Thymus (tissue), 11 donors: ENCODE measurements around the gene PRR22. TPM values are rescaled to one million over a fixed set of nuclear protein-coding genes. Genes with fewer than 3 reads are reported as not detected.
A peak's percentile ranks its signal among the peaks of the same experiment; 100 is the strongest.

Experiments used
- DNase-seq, 9 donors: peaks; one replicate each; pipeline ENCODE4 v3.0.0-alpha.2; 2013; ENCODE audit warnings: low spot score in 9 of 9, low read depth in 6 of 9, missing footprints in 1 of 9
- H3K27ac ChIP-seq, 2 donors: one replicate each; pipeline ENCODE4 v1.5.1; 2013; ENCODE audit warnings: control low read depth in 1 of 2, low read depth in 1 of 2, low read length in 1 of 2, mild to moderate bottlenecking in 1 of 2, moderate library complexity in 1 of 2
- H3K27me3 ChIP-seq, 2 donors: one replicate each; pipeline ENCODE4 v1.5.1; 2013; ENCODE audit warnings: low read length in 1 of 2; ENCODE audit not compliant: control insufficient read depth in 2 of 2, insufficient read depth in 1 of 2
- H3K36me3 ChIP-seq, 2 donors: one replicate each; pipeline ENCODE4 v1.5.1; 2013; ENCODE audit warnings: low read length in 1 of 2, mild to moderate bottlenecking in 1 of 2, moderate library complexity in 1 of 2; ENCODE audit not compliant: control insufficient read depth in 2 of 2, insufficient read depth in 2 of 2
- H3K4me1 ChIP-seq, 2 donors: one replicate each; pipeline ENCODE4 v1.5.1; 2013; ENCODE audit warnings: low read length in 2 of 2; ENCODE audit not compliant: control insufficient read depth in 2 of 2, insufficient read depth in 2 of 2
- H3K4me3 ChIP-seq, 2 donors: one replicate each; pipeline ENCODE4 v1.5.1; 2013; ENCODE audit warnings: low read length in 2 of 2, control low read depth in 1 of 2, mild to moderate bottlenecking in 1 of 2
- H3K9me3 ChIP-seq, 2 donors: one replicate each; pipeline ENCODE4 v1.5.1; 2013; ENCODE audit warnings: low read length in 1 of 2, mild to moderate bottlenecking in 1 of 2; ENCODE audit not compliant: control insufficient read depth in 2 of 2, insufficient read depth in 1 of 2
- WGBS: extraction: QIAGEN DNeasy Blood & Tissue Kit; methylation state at CpG from one replicate; pipeline ENCODE4 v1.1.7; 2013; 5-methylcytosine and 5-hydroxymethylcytosine counted together
- polyA plus RNA-seq: library from polyadenylated mRNA; stranded (reverse); fragments of 200-250 nt; gene quantifications from one replicate; pipeline ENCODE4 v1.2.3, GENCODE V29; 2013
- total RNA-seq: library from RNA; stranded (reverse); fragments of 120-200 nt; gene quantifications from one replicate; pipeline ENCODE4 v1.2.4, GENCODE V29; 2013
- donor health status: healthy.

The PRR22 gene
- total and polyA plus RNA-seq, 2 donors, result 1.6 to 13.6 TPM

- WGBS, result 63% methylated on average over 37 of the region's 37 CpGs
- DNase-seq, result no peak
- no peaks in the 10 kb centered on the region for H3K36me3 ChIP-seq
- no peak overlapping the region for H3K27ac ChIP-seq
- H3K27me3 ChIP-seq, result peaks cover 10 to 56% of the 10 kb centered on the region in 2 donors
- peaks cover 0 to 2% of the 10 kb centered on the region in 2 donors for H3K9me3 ChIP-seq
- peaks cover 13 to 19% of the 10 kb centered on the region in 2 donors for H3K4me1 ChIP-seq
- no peak overlapping the region for H3K4me3 ChIP-seq
Observed at GRCh38 chr19:5799247-5800241, 15.0 kb upstream of the PRR22 start.

GRCh38 chr19:5798244-5798643 lies 13.7 kb upstream of the PRR22 start:
- no peak overlapping the region for H3K27ac ChIP-seq
- H3K36me3 ChIP-seq, result no peaks in the 10 kb centered on the region
- WGBS, result 97% methylated on average over 8 of the region's 8 CpGs
- no peak for DNase-seq
- peaks cover under 1 to 6% of the 10 kb centered on the region in 2 donors for H3K4me1 ChIP-seq
- H3K9me3 ChIP-seq, result no peaks in the 10 kb centered on the region
- peaks cover 0 to 44% of the 10 kb centered on the region in 2 donors for H3K27me3 ChIP-seq
- H3K4me3 ChIP-seq, result no peak overlapping the region

GRCh38 chr19:5795382-5795919 lies 10.9 kb upstream of the PRR22 start:
- no peak overlapping the region for H3K4me3 ChIP-seq
- H3K4me1 ChIP-seq, result peaks cover 0 to 6% of the 10 kb centered on the region in 2 donors
- WGBS, result 96% methylated on average over 7 of the region's 7 CpGs
- H3K36me3 ChIP-seq, result no peaks in the 10 kb centered on the region
- peaks cover 0 to 18% of the 10 kb centered on the region in 2 donors for H3K27me3 ChIP-seq
- peaks cover 0 to 8% of the 10 kb centered on the region in 2 donors for H3K9me3 ChIP-seq
- DNase-seq, result no peak
- no peak overlapping the region for H3K27ac ChIP-seq

GRCh38 chr19:5793188-5793587 lies 8.6 kb upstream of the PRR22 start:
- Histone ChIP-seq H3K4me1 (peaks cover 5 to 14% of the 10 kb centered on the region in 2 donors), H3K36me3 (peaks cover 17 to 19% of the 10 kb centered on the region in 2 donors), H3K27ac (no peak overlapping the region), H3K9me3 (peaks cover 0 to 8% of the 10 kb centered on the region in 2 donors), H3K27me3 (peaks cover 0 to 4% of the 10 kb centered on the region in 2 donors), H3K4me3 (no peak overlapping the region)
- WGBS, result 95% methylated on average over 3 of the region's 3 CpGs
- no peak for DNase-seq

GRCh38 chr19:5792224-5792623 lies 7.7 kb upstream of the PRR22 start:
- no peak for DNase-seq
- Histone ChIP-seq H3K4me3 (no peak overlapping the region), H3K4me1 (peaks cover 5 to 14% of the 10 kb centered on the region in 2 donors), H3K9me3 (peaks cover 0 to 8% of the 10 kb centered on the region in 2 donors), H3K27me3 (no peaks in the 10 kb centered on the region), H3K36me3 (peaks cover 27 to 29% of the 10 kb centered on the region in 2 donors), H3K27ac (no peak overlapping the region)
- WGBS, result 97% methylated on average over 18 of the region's 18 CpGs

GRCh38 chr19:5790559-5791520 lies 6.3 kb upstream of the PRR22 start, which contains the start of gene DUS3L:
Gene DUS3L (minus strand): TSS chr19:5791163. CDS start chr19:5791141, 22 bp downstream.
- peak within 1 kb of the TSS; percentile 89 to 97 for H3K27ac ChIP-seq
- WGBS, result 11% methylated on average over 72 of the region's 72 CpGs
- H3K4me1 ChIP-seq, result peaks cover 5 to 14% of the 10 kb centered on the region in 2 donors
- peak within 1 kb of the TSS; percentile 59 to 85 for H3K4me3 ChIP-seq
- DNase-seq, result peak; percentile 93 to 99 (median 97)
- H3K36me3 ChIP-seq, result peaks cover 40 to 43% of the 10 kb centered on the region in 2 donors
- H3K27me3 ChIP-seq, result no peaks in the 10 kb centered on the region
- peaks cover 0 to 8% of the 10 kb centered on the region in 2 donors for H3K9me3 ChIP-seq

GRCh38 chr19:5789886-5790558 lies 5.5 kb upstream of the PRR22 start:
- peak overlapping the region; percentile 89 to 97 for H3K27ac ChIP-seq
- H3K9me3 ChIP-seq, result peaks cover 0 to 8% of the 10 kb centered on the region in 2 donors
- H3K4me3 ChIP-seq, result peak overlapping the region; percentile 59 to 85
- WGBS, result 87% methylated on average over 26 of the region's 26 CpGs
- no peak for DNase-seq
- H3K4me1 ChIP-seq, result peaks cover 5 to 14% of the 10 kb centered on the region in 2 donors
- H3K27me3 ChIP-seq, result no peaks in the 10 kb centered on the region
- H3K36me3 ChIP-seq, result peaks cover 42 to 51% of the 10 kb centered on the region in 2 donors

GRCh38 chr19:5789351-5789761 lies 4.8 kb upstream of the PRR22 start:
- no peak overlapping the region for H3K27ac ChIP-seq
- DNase-seq, result no peak
- H3K4me1 ChIP-seq, result peaks cover 5 to 14% of the 10 kb centered on the region in 2 donors
- peaks cover 0 to 8% of the 10 kb centered on the region in 2 donors for H3K9me3 ChIP-seq
- H3K36me3 ChIP-seq, result peaks cover 49 to 58% of the 10 kb centered on the region in 2 donors
- 98% methylated on average over 39 of the region's 39 CpGs for WGBS
- no peaks in the 10 kb centered on the region for H3K27me3 ChIP-seq
- H3K4me3 ChIP-seq, result no peak overlapping the region
